ENCODE results near the gene MBOAT2. TPM values are rescaled to one million over a fixed set of nuclear protein-coding genes. Genes with fewer than 3 reads are reported as not detected.

The MBOAT2 gene
- total RNA-seq, 2 donors from 2014 or later, result 5.2 to 5.8 TPM

GRCh38 chr2:9037166-9037565 is 33.7 kb upstream of the MBOAT2 start:
- TF ChIP-seq CTCF (IDR thresholded peaks at IDR 0.05), result no peak
- H3K4me1 ChIP-seq, result no peaks in the 10 kb centered on the region
- H3K9me3 ChIP-seq, result no peaks in the 10 kb centered on the region
- no peak overlapping the region for H3K4me3 ChIP-seq
- no peak overlapping the region for H3K27ac ChIP-seq
- no peaks in the 10 kb centered on the region for H3K27me3 ChIP-seq
- DNase-seq (ENCODE audit: low spot score), result no peak
- no peaks in the 10 kb centered on the region for H3K36me3 ChIP-seq

GRCh38 chr2:9033385-9034168 is 30.1 kb upstream of the MBOAT2 start:
- TF ChIP-seq CTCF (IDR thresholded peaks at IDR 0.05), result no peak
- H3K4me3 ChIP-seq, result no peak overlapping the region
- no peaks in the 10 kb centered on the region for H3K27me3 ChIP-seq
- no peak overlapping the region for H3K27ac ChIP-seq
- no peaks in the 10 kb centered on the region for H3K9me3 ChIP-seq
- DNase-seq (ENCODE audit: low spot score), result no peak
- no peaks in the 10 kb centered on the region for H3K36me3 ChIP-seq
- H3K4me1 ChIP-seq, result no peaks in the 10 kb centered on the region

- H3K36me3 ChIP-seq, result no peaks in the 10 kb centered on the region
- H3K4me3 ChIP-seq, result no peak overlapping the region
- DNase-seq (ENCODE audit: low spot score), result no peak
- H3K27ac ChIP-seq, result no peak overlapping the region
- H3K4me1 ChIP-seq, result no peaks in the 10 kb centered on the region
- H3K9me3 ChIP-seq, result no peaks in the 10 kb centered on the region
- TF ChIP-seq CTCF (IDR thresholded peaks at IDR 0.05), result no peak
- H3K27me3 ChIP-seq, result no peaks in the 10 kb centered on the region
Measured at GRCh38 chr2:9032536-9033255, 29.2 kb upstream of the MBOAT2 start.

DNA sequence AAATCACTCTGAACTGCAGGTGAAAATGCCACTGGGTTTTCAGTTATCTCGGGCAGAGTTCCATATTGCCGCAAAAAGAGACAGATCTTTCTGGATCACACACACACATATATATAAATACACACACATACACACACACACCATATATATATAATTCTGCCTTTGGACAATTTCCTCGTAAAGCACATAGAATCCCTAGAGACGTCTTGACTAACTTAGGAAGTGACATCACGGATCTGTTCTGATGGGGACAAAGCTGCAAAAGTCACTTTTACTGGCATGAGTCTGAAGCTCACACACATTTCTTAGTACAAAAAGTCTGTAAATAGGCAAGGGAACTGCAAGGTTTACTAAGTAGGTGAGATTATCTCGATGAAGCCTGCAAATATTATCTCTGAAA is 28.6 kb upstream of the MBOAT2 start:
- Histone ChIP-seq H3K27ac (no peak overlapping the region), H3K4me3 (no peak overlapping the region), H3K9me3 (no peaks in the 10 kb centered on the region), H3K27me3 (no peaks in the 10 kb centered on the region), H3K36me3 (no peaks in the 10 kb centered on the region), H3K4me1 (no peaks in the 10 kb centered on the region)
- no peak for TF ChIP-seq CTCF (IDR thresholded peaks at IDR 0.05)
- no peak for DNase-seq (ENCODE audit: low spot score)

GRCh38 chr2:9031246-9031645 is 27.8 kb upstream of the MBOAT2 start:
- Histone ChIP-seq H3K27me3 (no peaks in the 10 kb centered on the region), H3K36me3 (no peaks in the 10 kb centered on the region), H3K9me3 (no peaks in the 10 kb centered on the region), H3K27ac (no peak overlapping the region), H3K4me3 (no peak overlapping the region), H3K4me1 (no peaks in the 10 kb centered on the region)
- DNase-seq (ENCODE audit: low spot score), result no peak
- TF ChIP-seq CTCF (IDR thresholded peaks at IDR 0.05), result no peak

All from right atrium auricular region (tissue), 2 donors.